SK-MEL-5 (cell line): ENCODE data around the gene TPP1. TPM values are rescaled to one million over a fixed set of nuclear protein-coding genes. Genes with fewer than 3 reads are reported as not detected.

Source experiments
- total RNA-seq: library from RNA; depleted of rRNA; stranded (reverse); fragments of >200 nt; shearing (Covaris generic); gene quantifications from 2 replicates; pipeline ENCODE4 v1.2.3, GENCODE V29; 2014; rRNA removed

TPP1 gene
- total RNA-seq, 1 experiment from 2014 or later: 84.3 TPM

Other genes with a start within 250 kb of the TPP1 start
- gene SMPD1, start 228.9 kb downstream of the TPP1 start, total RNA-seq: 39.4 and 40.0 TPM in 2 replicates
- 38.0 and 46.2 TPM in 2 replicates for gene APBB1, start 200.3 kb downstream of the TPP1 start, total RNA-seq
- 0.35 TPM in 1 of 2 replicates, not detected in the other for gene HPX, start 178.4 kb downstream of the TPP1 start, total RNA-seq
- gene TRIM3, start 145.5 kb downstream of the TPP1 start, total RNA-seq: 11.7 and 12.8 TPM in 2 replicates
- 61.2 and 66.8 TPM in 2 replicates for gene ARFIP2, start 138.1 kb downstream of the TPP1 start, total RNA-seq
- 61.3 and 68.5 TPM in 2 replicates for gene TIMM10B, start 137.9 kb downstream of the TPP1 start, total RNA-seq
- 1.5 and 2.8 TPM in 2 replicates for gene DNHD1, start 122.1 kb downstream of the TPP1 start, total RNA-seq
- 32.5 and 35.5 TPM in 2 replicates for gene RRP8, start 15.8 kb downstream of the TPP1 start, total RNA-seq
- 106 and 111 TPM in 2 replicates for gene ILK, start 15.6 kb downstream of the TPP1 start, total RNA-seq
- gene TAF10, start 7.2 kb downstream of the TPP1 start, total RNA-seq: 122 and 129 TPM in 2 replicates
- gene DCHS1, start 36.4 kb upstream of the TPP1 start, total RNA-seq: 0.11 and 0.19 TPM in 2 replicates
- gene MRPL17, start 63.9 kb upstream of the TPP1 start, total RNA-seq: 58.3 and 62.6 TPM in 2 replicates
- 0.08 and 0.61 TPM in 2 replicates for gene OR2AG2, start 152.6 kb upstream of the TPP1 start, total RNA-seq
- not detected in 2 replicates for gene OR2AG1, start 163.6 kb upstream of the TPP1 start, total RNA-seq
- 0.05 and 0.11 TPM in 2 replicates for gene OR6A2, start 180.3 kb upstream of the TPP1 start, total RNA-seq
- not detected in 2 replicates for gene OR10A5, start 226.3 kb upstream of the TPP1 start, total RNA-seq
- not detected in 2 replicates for gene OR10A2, start 243.6 kb upstream of the TPP1 start, total RNA-seq